T-cell (primary cell): Measurements from ENCODE around the gene NSD1. TPM values are rescaled to one million over a fixed set of nuclear protein-coding genes. Genes with fewer than 3 reads are reported as not detected.

Source experiments
- ATAC-seq, 4 experiments: fragments of 200-7000 bp in 3 of 4; fragments of 150-1000 bp in 1 of 4; cut with Tn5 transposase; replicated peaks in 1 of 4; 1 replicate in 3 of 4; 2 replicates in 1 of 4; pipeline ENCODE4 v1.10.0; 2021; ENCODE audit warnings: moderate library complexity in 3 of 4, mild to moderate bottlenecking in 2 of 4, moderate number of reproducible peaks in 1 of 4
- CTCF ChIA-PET, 2 donors: fragments of 300-600 bp; sonication (Branson Sonifier 250); formaldehyde crosslinking; loops; one replicate each; lab custom pipeline; 2022; ENCODE audit warnings: antibody characterized with exemption in 2 of 2; lab: Charles Lee
- POLR2A ChIA-PET, 2 donors: fragments of 300-600 bp; sonication (Branson Sonifier 250); formaldehyde crosslinking; loops; one replicate each; lab custom pipeline; 2022; ENCODE audit warnings: antibody characterized with exemption in 2 of 2; lab: Charles Lee
- DNase-seq, 35 experiments: peaks; one replicate each; pipeline versions ENCODE4 v3.0.0 to v3.0.0-alpha.2; 2013 to 2023
- H3K27ac ChIP-seq: one replicate; pipeline ENCODE4 v1.5.1; 2013; ENCODE audit warnings: low read length
- H3K27me3 ChIP-seq, 2 experiments: replicated peaks in 1 of 2; 1 replicate in 1 of 2; 2 replicates in 1 of 2; pipeline versions ENCODE4 v1.6.1 to v1.7.0; 2013; ENCODE audit warnings: low read length in 1 of 2, mixed read lengths in 1 of 2; ENCODE audit not compliant: control insufficient read depth in 2 of 2, insufficient read depth in 2 of 2; ENCODE audit errors: extremely low read depth in 1 of 2
- H3K36me3 ChIP-seq, 2 donors: 1 replicate in 1 of 2; 2 replicates in 1 of 2; pipeline versions ENCODE4 v1.6.1 to v1.7.0; 2013; ENCODE audit warnings: low read length in 1 of 2; ENCODE audit not compliant: control insufficient read depth in 2 of 2, insufficient read depth in 1 of 2; ENCODE audit errors: extremely low read depth in 1 of 2
- H3K4me1 ChIP-seq, 2 experiments: 1 replicate in 1 of 2; 2 replicates in 1 of 2; pipeline versions ENCODE4 v1.6.1 to v1.7.0; 2013; ENCODE audit warnings: low read length in 2 of 2, mixed read lengths in 1 of 2; ENCODE audit not compliant: insufficient read depth in 2 of 2, control insufficient read depth in 1 of 2; ENCODE audit errors: extremely low read depth in 1 of 2
- H3K4me3 ChIP-seq, 2 donors: 1 replicate in 1 of 2; 2 replicates in 1 of 2; pipeline versions ENCODE4 v1.5.1 to v1.7.0; 2013; ENCODE audit warnings: mild to moderate bottlenecking in 2 of 2, low read length in 1 of 2, moderate library complexity in 1 of 2; ENCODE audit not compliant: control insufficient read depth in 1 of 2; ENCODE audit errors: extremely low read depth in 1 of 2
- H3K9me3 ChIP-seq: 2 replicates; pipeline ENCODE4 v1.7.0; 2013
- H3K27ac Mint-ChIP-seq, 2 donors: one replicate each; pipeline ENCODE4 v1.8.0; 2020 to 2021; ENCODE audit warnings: mild to moderate bottlenecking in 2 of 2, mixed read lengths in 2 of 2
- H3K27me3 Mint-ChIP-seq, 2 donors: one replicate each; pipeline ENCODE4 v1.8.0; 2021 to 2022; ENCODE audit warnings: mixed read lengths in 2 of 2
- H3K36me3 Mint-ChIP-seq: one replicate; pipeline ENCODE4 v1.8.0; 2021; ENCODE audit warnings: mixed read lengths
- H3K4me1 Mint-ChIP-seq, 3 donors: one replicate each; pipeline ENCODE4 v1.8.0; 2020 to 2022; ENCODE audit warnings: mixed read lengths in 3 of 3, mild to moderate bottlenecking in 1 of 3
- H3K4me3 Mint-ChIP-seq, 3 donors: one replicate each; pipeline ENCODE4 v1.8.0; 2020 to 2022; ENCODE audit warnings: mild to moderate bottlenecking in 3 of 3, mixed read lengths in 3 of 3, moderate library complexity in 3 of 3
- H3K9me3 Mint-ChIP-seq, 3 donors: one replicate each; pipeline ENCODE4 v1.8.0; 2020 to 2022; ENCODE audit warnings: mixed read lengths in 3 of 3
- WGBS: methylation state at CpG from one replicate; pipeline ENCODE4 v1.1.5; 2013; ENCODE audit warnings: missing lambda C conversion rate; ENCODE audit not compliant: insufficient coverage; 5-methylcytosine and 5-hydroxymethylcytosine counted together
- total RNA-seq, 35 experiments: library from RNA in 6 of 35; stranded (reverse) in 6 of 35; fragments of 120-200 nt in 1 of 35; gene quantifications; one replicate each; pipeline versions ENCODE4 v1.2.1 to v1.2.4 and lab custom pipeline; 2013 to 2026

NSD1 gene
- total RNA-seq, 5 donors from 2014 or later (not counting 1 experiment from before 2014, with no cell fraction given) = 89.5 to 113 (median 103) TPM

DNA sequence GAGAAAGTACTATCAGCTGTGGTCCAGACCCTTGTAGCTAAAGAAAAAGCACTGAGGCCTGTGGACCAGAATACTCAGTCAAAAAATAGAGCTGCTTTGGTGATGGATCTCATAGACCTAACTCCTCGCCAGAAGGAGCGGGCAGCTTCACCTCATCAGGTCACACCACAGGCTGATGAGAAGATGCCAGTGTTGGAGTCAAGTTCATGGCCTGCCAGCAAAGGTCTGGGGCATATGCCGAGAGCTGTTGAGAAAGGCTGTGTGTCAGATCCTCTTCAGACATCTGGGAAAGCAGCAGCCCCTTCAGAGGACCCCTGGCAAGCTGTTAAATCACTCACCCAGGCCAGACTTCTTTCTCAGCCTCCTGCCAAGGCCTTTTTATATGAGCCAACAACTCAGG is 161.1 kb downstream of the NSD1 start:
- 100% methylated on average over 3 of the region's 3 CpGs for WGBS
- ChIA-PET POLR2A (no interaction called here), CTCF (interaction anchor here in 1 of 2 donors (0.6 kb wide), 1 partner anchor 21 kb away, joined by 4 read pairs; no protein-coding TSS in a partner anchor)
- H3K4me1 Mint-ChIP-seq = peaks cover 34 to 42% (median 38%) of the 10 kb centered on the region in 3 donors
- no peak overlapping the region for H3K4me3 Mint-ChIP-seq
- ATAC-seq = no peak
- peaks cover 12 to 24% of the 10 kb centered on the region in 2 experiments for H3K4me1 ChIP-seq
- no peak for DNase-seq
- H3K27ac ChIP-seq = no peak overlapping the region
- no peaks in the 10 kb centered on the region for H3K9me3 Mint-ChIP-seq
- no peak overlapping the region for H3K4me3 ChIP-seq
- H3K36me3 Mint-ChIP-seq = peaks cover 46% of the 10 kb centered on the region
- H3K9me3 ChIP-seq = no peaks in the 10 kb centered on the region
- H3K27me3 ChIP-seq = no peaks in the 10 kb centered on the region
- H3K27me3 Mint-ChIP-seq = no peaks in the 10 kb centered on the region
- H3K27ac Mint-ChIP-seq = peak overlapping the region; percentile 43 to 86
- H3K36me3 ChIP-seq = peaks cover 14 to 61% of the 10 kb centered on the region in 2 donors

DNA sequence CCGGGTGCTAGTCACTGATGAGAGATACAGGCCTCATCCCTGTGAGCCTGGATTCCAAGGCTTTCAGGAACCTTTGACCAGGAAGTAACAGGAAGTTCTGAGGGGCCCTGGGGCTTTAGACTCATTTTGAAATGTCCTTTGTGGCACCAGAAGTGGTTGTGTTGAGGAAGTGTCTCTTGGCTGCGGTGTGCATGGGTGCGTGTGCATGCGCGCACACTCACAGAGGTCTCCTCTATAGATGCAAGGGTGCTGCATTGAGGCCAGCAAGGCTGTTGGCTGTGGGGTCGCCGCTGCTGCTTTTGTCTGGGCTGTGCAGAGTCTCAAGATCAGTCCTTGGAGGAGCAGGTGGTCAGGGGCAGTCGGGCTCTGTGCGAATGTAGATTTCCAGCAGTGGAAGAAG is 162.4 kb downstream of the NSD1 start:
- Histone ChIP-seq H3K27ac (peak overlapping the region; percentile 17), H3K4me3 (no peak overlapping the region), H3K36me3 (peaks cover 10 to 56% of the 10 kb centered on the region in 2 donors), H3K27me3 (no peaks in the 10 kb centered on the region), H3K9me3 (no peaks in the 10 kb centered on the region), H3K4me1 (peaks cover 18 to 36% of the 10 kb centered on the region in 2 experiments)
- ChIA-PET POLR2A (no interaction called here), CTCF (no interaction called here)
- Mint-ChIP-seq H3K27me3 (no peaks in the 10 kb centered on the region), H3K36me3 (peaks cover 43% of the 10 kb centered on the region), H3K27ac (peak overlapping the region; percentile 83 to 86), H3K4me3 (peak overlapping the region in 1 of 3 donors; percentile 31), H3K9me3 (no peaks in the 10 kb centered on the region), H3K4me1 (peaks cover 46 to 53% (median 49%) of the 10 kb centered on the region in 3 donors)
- ATAC-seq (no peak), DNase-seq (no peak)
- 83% methylated on average over 9 of the region's 9 CpGs for WGBS

DNA sequence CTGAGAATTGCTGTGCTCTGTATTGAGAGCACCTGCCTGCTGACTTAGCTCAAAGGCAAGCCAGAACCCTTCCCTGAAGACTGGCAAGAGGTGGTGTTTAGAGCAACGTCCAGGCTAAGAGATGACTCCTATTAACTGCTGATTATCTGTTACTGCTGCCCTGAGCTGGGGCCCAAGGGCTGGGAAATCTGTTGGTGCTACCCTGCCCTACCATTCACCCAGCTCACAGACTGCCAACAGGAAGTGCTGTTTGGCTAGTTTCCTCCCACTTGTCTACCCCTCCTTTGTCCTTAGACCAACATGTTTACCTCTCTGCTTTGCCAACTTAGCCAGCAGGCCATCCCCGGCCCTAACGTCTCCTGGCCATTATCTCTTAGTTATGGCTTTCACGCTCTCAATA is 163.0 kb downstream of the NSD1 start:
- ChIA-PET POLR2A (no interaction called here), CTCF (no interaction called here)
- DNase-seq (no peak), ATAC-seq (peak in 2 of 4 experiments; percentile 52 to 58)
- peaks cover 10 to 51% of the 10 kb centered on the region in 2 donors for H3K36me3 ChIP-seq
- no peak overlapping the region for H3K4me3 ChIP-seq
- Mint-ChIP-seq H3K4me1 (peaks cover 53 to 57% (median 56%) of the 10 kb centered on the region in 3 donors), H3K27me3 (no peaks in the 10 kb centered on the region), H3K9me3 (no peaks in the 10 kb centered on the region), H3K36me3 (peaks cover 41% of the 10 kb centered on the region), H3K4me3 (peak overlapping the region in 1 of 3 donors; percentile 31), H3K27ac (peak overlapping the region; percentile 83 to 86)
- peaks cover 21 to 43% of the 10 kb centered on the region in 2 experiments for H3K4me1 ChIP-seq
- no peaks in the 10 kb centered on the region for H3K9me3 ChIP-seq
- H3K27ac ChIP-seq = peak overlapping the region; percentile 17
- WGBS = 37% methylated on average over 3 of the region's 4 CpGs
- H3K27me3 ChIP-seq = no peaks in the 10 kb centered on the region

DNA sequence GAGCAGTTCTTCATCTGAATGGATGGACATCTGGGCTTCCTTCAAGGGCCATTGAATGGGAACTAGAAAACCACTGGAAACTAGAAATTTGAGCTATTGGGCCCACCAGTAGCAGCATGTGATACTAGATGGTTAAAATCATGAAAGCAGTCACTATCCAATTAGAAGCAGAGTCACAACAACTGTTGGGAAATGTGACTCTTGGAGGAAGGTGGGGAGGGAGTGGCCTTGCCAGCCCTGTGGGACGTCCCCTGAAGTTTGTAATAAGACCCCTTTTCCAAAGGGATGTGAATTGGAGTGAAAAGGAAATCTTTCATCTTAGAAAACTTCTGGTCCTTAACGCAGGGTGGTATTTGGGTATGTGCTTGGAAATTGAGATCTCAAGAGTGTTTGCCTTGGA is 164.3 kb downstream of the NSD1 start:
- peaks cover 6 to 38% of the 10 kb centered on the region in 2 donors for H3K36me3 ChIP-seq
- no peak overlapping the region for H3K4me3 ChIP-seq
- peaks cover 64 to 71% (median 67%) of the 10 kb centered on the region in 3 donors for H3K4me1 Mint-ChIP-seq
- H3K27ac ChIP-seq = peak overlapping the region; percentile 21
- DNase-seq (no peak), ATAC-seq (no peak)
- peaks cover 28% of the 10 kb centered on the region for H3K36me3 Mint-ChIP-seq
- H3K9me3 Mint-ChIP-seq = no peaks in the 10 kb centered on the region
- no peaks in the 10 kb centered on the region for H3K27me3 Mint-ChIP-seq
- no peaks in the 10 kb centered on the region for H3K9me3 ChIP-seq
- ChIA-PET POLR2A (no interaction called here), CTCF (no interaction called here)
- H3K27ac Mint-ChIP-seq = peak overlapping the region in 1 of 2 donors; percentile 58
- H3K27me3 ChIP-seq = no peaks in the 10 kb centered on the region
- 83% methylated on average over 2 of the region's 2 CpGs for WGBS
- H3K4me1 ChIP-seq = peaks cover 29 to 56% of the 10 kb centered on the region in 2 experiments
- H3K4me3 Mint-ChIP-seq = no peak overlapping the region

DNA sequence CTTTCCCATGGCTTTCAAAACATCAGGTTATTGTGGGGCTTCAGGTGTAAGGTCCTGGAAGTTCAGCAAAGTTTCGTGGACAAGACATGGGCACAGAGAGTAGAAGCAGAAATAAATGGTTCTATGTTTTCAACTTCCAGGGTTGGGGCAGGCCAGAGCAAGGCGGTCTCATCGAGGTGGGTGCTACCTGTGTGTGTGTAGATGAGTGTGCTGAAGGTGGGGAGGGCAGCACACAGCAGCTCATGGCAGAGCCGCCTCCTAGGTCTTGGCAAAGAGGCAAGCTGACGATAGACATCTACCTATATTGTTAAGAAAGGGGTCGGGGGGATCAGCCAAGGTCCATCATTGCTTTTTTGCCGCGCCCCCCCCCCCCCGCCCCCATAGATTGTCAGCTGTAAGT is 166.1 kb downstream of the NSD1 start:
- H3K4me3 Mint-ChIP-seq = peak overlapping the region in 1 of 3 donors; percentile 92
- H3K4me3 ChIP-seq = no peak overlapping the region
- ChIA-PET POLR2A (no interaction called here), CTCF (interaction anchor here (0.6 to 1.6 kb wide), 4 partner anchors 10 to 73 kb away, joined by 3 to 6 read pairs (median 4); no protein-coding TSS in a partner anchor)
- H3K4me1 ChIP-seq = peaks cover 31 to 68% of the 10 kb centered on the region in 2 experiments
- H3K4me1 Mint-ChIP-seq = peaks cover 73 to 79% (median 78%) of the 10 kb centered on the region in 3 donors
- no peaks in the 10 kb centered on the region for H3K27me3 Mint-ChIP-seq
- H3K36me3 ChIP-seq = peaks cover 0 to 23% of the 10 kb centered on the region in 2 donors
- peak overlapping the region; percentile 87 to 88 for H3K27ac Mint-ChIP-seq
- no peaks in the 10 kb centered on the region for H3K9me3 Mint-ChIP-seq
- 89% methylated on average over 3 of the region's 9 CpGs for WGBS
- H3K36me3 Mint-ChIP-seq = peaks cover 12% of the 10 kb centered on the region
- DNase-seq (no peak), ATAC-seq (no peak)
- no peaks in the 10 kb centered on the region for H3K27me3 ChIP-seq
- peak overlapping the region; percentile 73 for H3K27ac ChIP-seq
- no peaks in the 10 kb centered on the region for H3K9me3 ChIP-seq

DNA sequence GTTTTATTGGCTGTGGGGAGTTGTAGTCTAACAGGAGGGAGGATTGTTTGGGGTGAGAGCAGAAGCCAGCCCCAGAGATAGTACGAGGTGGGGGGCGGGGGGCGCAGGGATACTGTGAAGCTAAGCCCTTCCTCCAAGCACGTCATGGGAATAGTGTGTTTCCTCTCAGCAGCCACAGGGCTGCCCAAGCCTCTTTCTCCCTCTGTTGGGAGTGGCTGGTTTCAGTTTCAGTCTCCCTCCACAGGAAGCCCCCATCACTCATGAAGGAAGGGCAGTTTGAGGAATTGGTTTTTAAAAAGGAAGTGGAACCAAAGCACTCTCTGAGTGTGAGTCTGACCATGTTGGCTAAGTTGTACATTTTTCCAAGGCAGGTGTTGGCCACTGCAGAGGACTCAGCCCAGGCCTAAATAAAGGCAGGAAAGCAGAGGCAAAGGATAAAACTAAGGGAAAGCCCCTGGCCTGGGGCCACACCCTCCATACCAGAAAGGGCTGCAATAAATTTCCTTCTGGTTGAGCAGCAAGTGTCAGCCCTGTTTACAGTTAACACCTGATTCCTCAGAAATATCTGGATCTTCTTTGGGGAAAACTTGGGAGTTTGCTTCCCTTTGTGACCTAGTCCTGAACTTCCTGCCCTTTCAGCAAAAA is 166.8 kb downstream of the NSD1 start:
- WGBS = 0% methylated on average over 2 of the region's 4 CpGs
- no peaks in the 10 kb centered on the region for H3K9me3 Mint-ChIP-seq

More for the DNA sequence above, 166.8 kb downstream of the NSD1 start:
- Mint-ChIP-seq H3K36me3 (peaks cover 13% of the 10 kb centered on the region), H3K27ac (peak overlapping the region; percentile 93 to 94), H3K27me3 (no peaks in the 10 kb centered on the region), H3K4me3 (peak overlapping the region; percentile 57 to 92 (median 57)), H3K4me1 (peaks cover 74 to 81% (median 80%) of the 10 kb centered on the region in 3 donors)
- H3K4me3 ChIP-seq = no peak overlapping the region
- no peaks in the 10 kb centered on the region for H3K9me3 ChIP-seq
- ATAC-seq (peak; percentile 7 to 62 (median 30)), DNase-seq (peak in 32 of 35 experiments; percentile 26 to 81 (median 54))
- CTCF ChIA-PET = interaction anchor here (1.3 to 1.6 kb wide), 2 partner anchors 10 kb away, joined by 3 to 6 read pairs; no protein-coding TSS in a partner anchor
- peaks cover 31 to 74% of the 10 kb centered on the region in 2 experiments for H3K4me1 ChIP-seq
- H3K27ac ChIP-seq = peak overlapping the region; percentile 73
- H3K27me3 ChIP-seq = no peaks in the 10 kb centered on the region
- POLR2A ChIA-PET = no interaction called here
- H3K36me3 ChIP-seq = peaks cover 0 to 17% of the 10 kb centered on the region in 2 donors
